Activated naive CD8-positive, alpha-beta T cell (primary cell): ENCODE data around the gene ANO3.
"Not testable (repeated sequence)": the region's sequence is repeated elsewhere in the genome, so short reads cannot be mapped to it uniquely, and the experiment has no call there.

Experiments used
- H3K27ac Mint-ChIP-seq: one replicate; pipeline ENCODE4 v1.8.0; 2021; ENCODE audit warnings: mixed read lengths
- H3K27me3 Mint-ChIP-seq: one replicate; pipeline ENCODE4 v1.8.0; 2021; ENCODE audit warnings: mixed read lengths
- H3K36me3 Mint-ChIP-seq: one replicate; pipeline ENCODE4 v1.8.0; 2021; ENCODE audit warnings: mixed read lengths
- H3K4me1 Mint-ChIP-seq: one replicate; pipeline ENCODE4 v1.8.0; 2021; ENCODE audit warnings: low read depth, mixed read lengths
- H3K4me3 Mint-ChIP-seq: one replicate; pipeline ENCODE4 v1.8.0; 2021; ENCODE audit warnings: mild to moderate bottlenecking, mixed read lengths
- H3K9me3 Mint-ChIP-seq: one replicate; pipeline ENCODE4 v1.8.0; 2021; ENCODE audit warnings: low read depth, mixed read lengths

The ANO3 gene

GRCh38 chr11:26557666-26558065 is 225.7 kb downstream of the ANO3 start:
- no peak overlapping the region for H3K4me3 Mint-ChIP-seq
- no peaks in the 10 kb centered on the region for H3K9me3 Mint-ChIP-seq
- no peak overlapping the region for H3K27ac Mint-ChIP-seq
- H3K36me3 Mint-ChIP-seq, result no peaks in the 10 kb centered on the region
- no peaks in the 10 kb centered on the region for H3K27me3 Mint-ChIP-seq
- H3K4me1 Mint-ChIP-seq, result no peaks in the 10 kb centered on the region

- Mint-ChIP-seq H3K9me3 (no peaks in the 10 kb centered on the region), H3K4me1 (no peaks in the 10 kb centered on the region), H3K36me3 (no peaks in the 10 kb centered on the region), H3K4me3 (no peak overlapping the region), H3K27me3 (no peaks in the 10 kb centered on the region), H3K27ac (no peak overlapping the region)
These were observed 226.3 kb downstream of the ANO3 start for GRCh38 chr11:26558190-26558589.

GRCh38 chr11:26569646-26570045 is 237.7 kb downstream of the ANO3 start:
- Mint-ChIP-seq H3K4me1 (no peaks in the 10 kb centered on the region), H3K36me3 (no peaks in the 10 kb centered on the region), H3K4me3 (no peak overlapping the region), H3K27ac (no peak overlapping the region), H3K27me3 (no peaks in the 10 kb centered on the region), H3K9me3 (no peaks in the 10 kb centered on the region)

- H3K27me3 Mint-ChIP-seq, result no peaks in the 10 kb centered on the region
- no peaks in the 10 kb centered on the region for H3K4me1 Mint-ChIP-seq
- no peaks in the 10 kb centered on the region for H3K9me3 Mint-ChIP-seq
- no peak within 1 kb of the TSS for H3K27ac Mint-ChIP-seq
- no peaks in the 10 kb centered on the region for H3K36me3 Mint-ChIP-seq
- no peak within 1 kb of the TSS for H3K4me3 Mint-ChIP-seq
These were observed 240.1 kb downstream of the ANO3 start, which contains the start of gene MUC15 for GRCh38 chr11:26571861-26572654. Gene MUC15, minus strand, starts transcription at chr11:26572263. Its CDS starts 5,169 bp downstream, at chr11:26567094.

- Mint-ChIP-seq H3K9me3 (no peaks in the 10 kb centered on the region), H3K4me1 (no peaks in the 10 kb centered on the region), H3K27ac (no peak overlapping the region), H3K36me3 (no peaks in the 10 kb centered on the region), H3K27me3 (no peaks in the 10 kb centered on the region), H3K4me3 (no peak overlapping the region)
These were observed 241.0 kb downstream of the ANO3 start for GRCh38 chr11:26572770-26573402.

- no peaks in the 10 kb centered on the region for H3K9me3 Mint-ChIP-seq
- no peaks in the 10 kb centered on the region for H3K36me3 Mint-ChIP-seq
- H3K4me3 Mint-ChIP-seq, result no peak overlapping the region
- no peaks in the 10 kb centered on the region for H3K4me1 Mint-ChIP-seq
- no peak overlapping the region for H3K27ac Mint-ChIP-seq
- H3K27me3 Mint-ChIP-seq, result no peaks in the 10 kb centered on the region
These were observed 242.0 kb downstream of the ANO3 start for GRCh38 chr11:26573896-26574295.

- Mint-ChIP-seq H3K4me1 (no peaks in the 10 kb centered on the region), H3K4me3 (no peak overlapping the region), H3K9me3 (no peaks in the 10 kb centered on the region), H3K36me3 (no peaks in the 10 kb centered on the region), H3K27ac (no peak overlapping the region), H3K27me3 (no peaks in the 10 kb centered on the region)
These were observed 244.0 kb downstream of the ANO3 start for GRCh38 chr11:26575946-26576345.

- no peaks in the 10 kb centered on the region for H3K36me3 Mint-ChIP-seq
- no peaks in the 10 kb centered on the region for H3K9me3 Mint-ChIP-seq
- H3K4me3 Mint-ChIP-seq, result no peak overlapping the region
- H3K27me3 Mint-ChIP-seq, result no peaks in the 10 kb centered on the region
- H3K27ac Mint-ChIP-seq, result no peak overlapping the region
- H3K4me1 Mint-ChIP-seq, result no peaks in the 10 kb centered on the region
These were observed 247.2 kb downstream of the ANO3 start for GRCh38 chr11:26578998-26579661.

GRCh38 chr11:26579683-26580082 is 247.8 kb downstream of the ANO3 start:
- Mint-ChIP-seq H3K36me3 (no peaks in the 10 kb centered on the region), H3K27me3 (no peaks in the 10 kb centered on the region), H3K4me3 (no peak overlapping the region)

GRCh38 chr11:26580929-26581328 is 249.0 kb downstream of the ANO3 start:
- Mint-ChIP-seq H3K27ac (no peak overlapping the region), H3K4me1 (no peaks in the 10 kb centered on the region), H3K4me3 (no peak overlapping the region), H3K36me3 (no peaks in the 10 kb centered on the region), H3K27me3 (no peaks in the 10 kb centered on the region), H3K9me3 (no peaks in the 10 kb centered on the region)

More at GRCh38 chr11:26579683-26580082, 247.8 kb downstream of the ANO3 start:
- no peaks in the 10 kb centered on the region for H3K9me3 Mint-ChIP-seq
- H3K4me1 Mint-ChIP-seq, result no peaks in the 10 kb centered on the region
- H3K27ac Mint-ChIP-seq, result no peak overlapping the region

GRCh38 chr11:26583550-26583949 is 251.6 kb downstream of the ANO3 start:
- Mint-ChIP-seq H3K36me3 (no peaks in the 10 kb centered on the region), H3K27ac (no peak overlapping the region), H3K9me3 (no peaks in the 10 kb centered on the region), H3K27me3 (no peaks in the 10 kb centered on the region), H3K4me1 (no peaks in the 10 kb centered on the region), H3K4me3 (no peak overlapping the region)

- no peak overlapping the region for H3K27ac Mint-ChIP-seq
- H3K4me3 Mint-ChIP-seq, result no peak overlapping the region
- H3K9me3 Mint-ChIP-seq, result peaks cover 5% of the 10 kb centered on the region
These were observed 252.9 kb downstream of the ANO3 start for GRCh38 chr11:26584818-26585217.

GRCh38 chr11:26587073-26587472 is 255.1 kb downstream of the ANO3 start:
- Mint-ChIP-seq H3K4me1 (no peaks in the 10 kb centered on the region), H3K27me3 (no peaks in the 10 kb centered on the region), H3K4me3 (no peak overlapping the region), H3K36me3 (no peaks in the 10 kb centered on the region), H3K9me3 (peaks cover 9% of the 10 kb centered on the region), H3K27ac (no peak overlapping the region)

More at GRCh38 chr11:26584818-26585217, 252.9 kb downstream of the ANO3 start:
- H3K27me3 Mint-ChIP-seq, result no peaks in the 10 kb centered on the region
- no peaks in the 10 kb centered on the region for H3K36me3 Mint-ChIP-seq
- H3K4me1 Mint-ChIP-seq, result no peaks in the 10 kb centered on the region

- Mint-ChIP-seq H3K9me3 (peaks cover 9% of the 10 kb centered on the region), H3K27me3 (no peaks in the 10 kb centered on the region), H3K4me1 (no peaks in the 10 kb centered on the region), H3K27ac (no peak overlapping the region), H3K36me3 (no peaks in the 10 kb centered on the region), H3K4me3 (no peak overlapping the region)
These were observed 261.8 kb downstream of the ANO3 start for GRCh38 chr11:26593691-26594090.

- H3K27ac Mint-ChIP-seq, H3K9me3 Mint-ChIP-seq, H3K27me3 Mint-ChIP-seq, H3K36me3 Mint-ChIP-seq, H3K4me3 Mint-ChIP-seq, H3K4me1 Mint-ChIP-seq: not testable (repeated sequence)
These were observed 263.4 kb downstream of the ANO3 start for GRCh38 chr11:26595207-26595865.
